ENCODE results near the gene NXPH2.

NXPH2 gene

DNA sequence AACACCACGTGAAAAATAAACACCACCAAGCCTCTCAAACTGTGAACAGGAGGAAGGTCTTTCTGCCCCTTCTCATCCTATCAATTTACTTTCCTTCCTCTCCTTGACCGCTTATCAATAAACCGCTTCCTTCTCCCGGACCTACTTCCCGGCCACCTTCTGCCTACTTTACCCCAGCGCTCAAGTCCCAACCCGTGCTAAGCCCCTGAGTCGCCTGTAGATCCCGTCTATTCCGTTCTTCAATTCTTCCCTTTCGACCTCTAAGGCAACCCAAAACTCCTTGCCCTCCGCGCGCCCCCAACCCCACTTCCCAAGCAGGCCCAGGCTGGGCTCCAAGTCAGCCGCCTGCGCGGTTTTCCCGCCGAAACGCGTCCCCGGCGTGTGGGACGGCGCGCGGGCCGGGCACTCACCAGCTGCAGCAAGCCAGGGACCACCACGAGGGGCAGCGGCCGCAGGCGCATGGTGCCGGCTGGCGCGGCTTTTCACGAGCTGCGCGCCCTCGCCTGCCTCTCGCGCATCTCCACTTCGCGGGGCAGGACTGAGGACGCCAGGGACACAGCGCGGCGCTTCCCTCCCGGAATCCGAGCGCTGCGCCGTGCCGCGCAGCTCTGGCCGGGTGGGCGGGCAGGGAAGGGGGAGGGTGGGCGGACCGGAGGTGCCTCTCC, at the start of gene NXPH2:
TSS of gene NXPH2 (minus strand) at position 610 of the 665 bp plus-strand sequence. CDS start at position 461, 149 bp downstream.
- no peak for DNase-seq (ENCODE audit: low read depth in 2 of 2)

GRCh38 chr2:138829326-138829919, 49.2 kb upstream of the NXPH2 start:
- DNase-seq (ENCODE audit: low read depth in 2 of 2): no peak

GRCh38 chr2:138827426-138828054, 47.4 kb upstream of the NXPH2 start:
- DNase-seq (ENCODE audit: low read depth in 2 of 2): no peak

DNA sequence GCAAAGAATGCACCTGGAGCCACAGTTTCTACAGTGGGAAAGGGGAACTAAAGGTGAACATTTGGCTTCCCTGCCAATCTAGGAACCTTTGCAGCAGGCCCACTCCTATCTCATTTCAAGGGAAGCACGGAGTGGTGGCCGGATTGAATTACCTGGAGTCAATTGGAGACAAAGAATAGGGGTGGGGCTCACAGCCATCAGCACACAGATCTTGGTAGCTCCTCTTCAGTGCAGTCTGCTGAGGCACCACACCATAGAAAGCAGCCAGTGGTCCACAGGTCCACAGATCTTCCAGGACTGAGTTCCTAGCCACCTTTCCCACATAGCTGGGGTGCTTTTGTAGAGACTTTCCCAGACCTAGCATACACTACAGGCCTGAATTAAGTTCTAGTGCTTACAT, 43.5 kb upstream of the NXPH2 start:
- no peak for DNase-seq (ENCODE audit: low read depth in 2 of 2)

GRCh38 chr2:138819964-138820363, 39.8 kb upstream of the NXPH2 start:
- DNase-seq (ENCODE audit: low read depth in 2 of 2): no peak

- DNase-seq (ENCODE audit: low read depth in 2 of 2): no peak
These were observed 38.4 kb upstream of the NXPH2 start for GRCh38 chr2:138818556-138818955.

- DNase-seq (ENCODE audit: low read depth in 2 of 2): no peak
These were observed 34.1 kb upstream of the NXPH2 start for GRCh38 chr2:138814123-138814898.

GRCh38 chr2:138811431-138811830, 31.2 kb upstream of the NXPH2 start:
- no peak for DNase-seq (ENCODE audit: low read depth in 2 of 2)

GRCh38 chr2:138794724-138795123, 14.5 kb upstream of the NXPH2 start:
- no peak for DNase-seq (ENCODE audit: low read depth in 2 of 2)

- DNase-seq (ENCODE audit: low read depth in 2 of 2): no peak
These were observed 7.0 kb upstream of the NXPH2 start for GRCh38 chr2:138787053-138787666.

GRCh38 chr2:138782383-138782782, 2.2 kb upstream of the NXPH2 start:
- DNase-seq (ENCODE audit: low read depth in 2 of 2): no peak

GRCh38 chr2:138780908-138781307, 718 bp upstream of the NXPH2 start:
- no peak for DNase-seq (ENCODE audit: low read depth in 2 of 2)

DNA sequence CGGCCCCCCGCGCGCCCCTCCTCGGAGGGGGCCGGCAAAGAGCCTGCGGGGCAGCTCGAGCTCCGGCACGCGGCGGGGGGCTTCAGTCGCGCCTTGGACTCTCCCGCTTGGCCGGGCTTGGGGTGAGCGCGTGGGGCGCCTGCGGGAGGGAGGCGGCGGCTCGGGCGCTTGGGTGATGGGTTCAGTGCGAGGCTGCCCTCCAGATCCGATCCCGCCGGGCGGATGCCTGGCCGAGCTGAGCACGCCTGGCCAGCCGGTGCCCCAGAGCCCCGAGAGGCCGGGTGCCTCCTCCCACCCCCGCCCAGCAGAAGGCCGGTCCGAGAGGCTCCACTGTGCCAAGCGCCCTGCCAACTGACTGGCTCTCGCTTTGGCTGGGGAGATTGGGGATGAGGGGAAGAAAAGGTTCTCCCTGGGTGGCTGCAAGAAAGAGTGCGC, 273 bp upstream of the NXPH2 start:
- DNase-seq (ENCODE audit: low read depth in 2 of 2): no peak

DNA sequence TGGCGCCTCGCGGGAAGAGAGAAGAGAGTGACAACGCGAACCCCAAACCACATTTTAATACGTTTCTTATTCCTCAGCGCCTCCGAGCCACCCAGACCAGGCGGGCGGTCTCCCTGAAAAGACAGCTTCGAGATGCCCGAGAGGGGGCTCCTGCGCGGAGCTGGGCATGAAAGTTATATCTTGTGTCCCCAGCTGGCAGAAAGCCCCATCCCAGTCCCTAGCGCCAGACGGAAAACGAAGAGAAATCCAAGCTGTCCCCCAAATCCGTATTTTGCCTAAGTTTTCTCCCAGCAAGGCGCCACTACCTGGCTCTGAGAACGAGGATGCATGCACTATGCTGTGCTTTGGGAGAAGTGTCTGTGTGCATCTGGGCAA, 797 bp downstream of the NXPH2 start:
- DNase-seq (ENCODE audit: low read depth in 2 of 2): no peak

DNA sequence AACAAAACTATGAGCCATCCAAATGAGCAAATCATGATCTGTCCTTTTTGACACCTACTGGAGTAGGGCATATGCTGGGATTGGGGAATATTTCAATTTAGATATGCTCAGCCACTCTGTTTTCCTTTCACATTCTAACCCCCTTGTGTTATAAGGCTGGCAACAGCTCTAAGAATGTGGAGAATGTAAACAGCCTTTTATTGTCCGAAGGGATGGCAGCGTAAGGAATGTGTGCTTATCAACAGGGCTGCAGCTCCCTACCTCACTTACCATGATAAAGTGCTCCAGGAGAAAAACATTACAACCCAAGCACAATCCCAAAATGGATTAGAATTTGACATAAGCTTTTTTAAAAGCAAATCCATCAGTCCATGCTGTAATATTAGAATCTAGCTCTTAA, 2.2 kb downstream of the NXPH2 start:
- no peak for DNase-seq (ENCODE audit: low read depth in 2 of 2)

DNA sequence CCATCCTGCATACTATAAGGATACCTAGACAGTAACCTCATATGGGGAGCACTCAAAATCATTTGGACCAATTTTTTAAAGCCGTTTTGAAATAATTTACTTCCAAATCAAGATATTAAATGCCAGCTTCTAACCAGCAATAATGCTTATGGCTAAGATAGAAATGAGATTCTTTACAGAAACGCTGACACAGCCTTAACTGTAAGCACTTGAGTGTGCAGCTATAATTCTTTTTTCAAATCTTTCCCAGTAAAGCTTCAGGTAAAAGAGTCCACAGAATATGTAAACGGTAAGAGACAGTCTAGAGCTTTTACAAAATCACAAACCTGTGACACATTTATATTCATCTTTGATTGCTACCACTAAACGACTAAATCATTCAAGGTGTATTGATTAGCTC, 4.5 kb downstream of the NXPH2 start:
- DNase-seq (ENCODE audit: low read depth in 2 of 2): no peak

DNA sequence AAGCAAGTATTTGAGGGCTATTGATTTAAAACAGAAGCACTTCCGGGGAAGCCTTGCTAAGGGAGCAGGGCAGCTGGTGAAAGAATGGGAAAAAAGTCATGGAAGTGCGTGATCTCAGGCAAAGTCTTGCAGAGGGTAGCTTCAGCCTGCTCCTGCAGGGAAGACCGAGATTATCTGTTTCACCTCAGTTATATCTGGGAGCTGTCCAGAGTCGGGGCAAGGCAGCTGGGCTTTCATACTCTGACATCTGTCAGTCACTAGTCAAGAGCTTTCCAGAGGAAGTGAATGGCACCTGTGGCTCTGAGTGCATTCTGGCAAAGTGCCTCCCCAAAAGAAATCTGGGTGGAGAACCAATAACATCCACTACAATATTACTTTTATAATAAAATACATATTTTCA, 8.7 kb downstream of the NXPH2 start:
- no peak for DNase-seq (ENCODE audit: low read depth in 2 of 2)

DNA sequence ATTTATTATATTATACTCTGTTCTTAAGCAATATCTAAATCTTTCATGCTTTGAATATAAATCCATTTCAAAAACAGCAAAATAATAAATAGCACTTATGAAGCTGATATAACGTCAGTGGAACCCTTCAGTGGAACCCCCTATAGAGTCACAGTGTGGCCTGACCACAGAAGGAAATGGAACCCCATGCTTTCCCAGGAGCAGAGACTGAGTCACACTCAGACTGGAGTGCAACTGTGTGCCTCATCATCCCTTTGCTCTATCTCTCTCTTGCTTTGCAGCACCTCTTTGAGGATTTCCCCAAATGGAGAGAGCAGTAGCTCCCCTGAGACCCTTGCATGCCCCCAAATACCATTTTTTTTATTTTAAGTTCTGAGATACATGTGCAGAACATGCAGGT, 13.1 kb downstream of the NXPH2 start:
- DNase-seq (ENCODE audit: low read depth in 2 of 2): no peak

- DNase-seq (ENCODE audit: low read depth in 2 of 2): no peak
These were observed 13.7 kb downstream of the NXPH2 start for GRCh38 chr2:138766464-138766863.

DNA sequence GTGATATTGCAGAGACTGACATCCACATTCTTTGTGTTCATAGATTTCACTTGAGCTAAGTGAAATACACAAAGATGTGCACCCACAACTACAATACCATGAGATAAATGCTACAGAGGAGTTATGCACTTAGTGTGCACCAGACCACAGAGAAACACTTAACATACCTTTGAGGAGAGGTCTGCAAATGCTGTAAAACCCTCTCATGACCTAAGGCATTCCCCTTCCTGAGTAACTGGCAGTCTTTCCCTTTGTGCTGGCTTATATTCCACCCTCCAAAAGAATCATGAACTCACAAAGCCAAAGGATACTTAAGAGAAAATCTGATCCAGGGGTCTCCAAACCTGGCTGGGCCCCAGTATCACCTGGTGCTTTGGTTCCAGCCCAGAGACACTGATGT, 16.2 kb downstream of the NXPH2 start:
- no peak for DNase-seq (ENCODE audit: low read depth in 2 of 2)

DNA sequence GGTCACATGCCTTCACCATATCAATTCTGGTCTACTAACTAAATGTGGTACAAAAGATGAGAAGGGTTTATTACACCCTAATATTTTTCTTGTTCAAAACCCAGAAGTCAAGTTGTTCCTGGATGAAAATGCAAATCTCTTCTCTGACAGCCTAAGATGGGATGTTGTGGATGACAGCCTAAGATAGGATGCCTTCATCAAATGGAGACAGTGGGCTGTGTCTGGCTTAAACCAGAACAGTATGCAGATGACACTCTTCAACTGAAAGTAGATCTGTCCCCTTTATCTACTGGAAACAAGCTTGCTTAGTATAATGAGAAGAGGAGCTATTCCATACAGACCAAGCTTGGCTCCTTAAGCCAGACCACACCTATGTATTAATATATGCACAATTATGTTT, 17.7 kb downstream of the NXPH2 start:
- DNase-seq (ENCODE audit: low read depth in 2 of 2): no peak

DNA sequence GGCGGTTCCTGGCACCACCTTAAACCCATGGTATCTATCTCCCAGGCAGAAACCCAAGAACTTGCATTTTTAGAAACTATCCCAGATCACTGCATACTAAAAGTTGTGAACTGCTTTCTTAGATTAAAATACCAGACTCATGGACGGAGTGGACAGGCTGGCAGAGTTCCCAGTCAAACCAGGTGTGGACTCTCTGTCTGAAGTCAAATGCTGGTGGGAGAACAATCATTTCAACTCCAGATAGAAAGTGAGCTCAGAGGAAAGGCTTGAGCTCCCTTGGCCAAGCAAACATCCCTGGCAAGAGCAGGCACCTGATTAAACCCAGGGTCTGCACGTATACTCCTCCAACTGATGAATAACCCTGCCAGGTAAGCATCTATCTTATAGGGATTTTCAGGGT, 19.5 kb downstream of the NXPH2 start:
- no peak for DNase-seq (ENCODE audit: low read depth in 2 of 2)

Data from stimulated activated CD8-positive, alpha-beta memory T cell treated with anti-CD3 and anti-CD28 coated beads, Interleukin-2, amount 100 ng/mL, for 1 hour (primary cell).